ENCODE measurements around the gene TLK2. TPM values are rescaled to one million over a fixed set of nuclear protein-coding genes. Genes with fewer than 3 reads are reported as not detected.
A peak's percentile ranks its signal among the peaks of the same experiment; 100 is the strongest.

Gene TLK2
- total and polyA plus RNA-seq, 2 donors (not counting 3 experiments of a cell fraction or from before 2014, with no cell fraction given), result 30.7 to 40.7 TPM

- H2AFZ ChIP-seq (ENCODE audit: low read depth, low read length), result no peak overlapping the region
- H3K9me1 ChIP-seq (replicated peaks; ENCODE audit: control insufficient read depth, extremely low read depth, insufficient read depth, low read length), result no peaks in the 10 kb centered on the region
- no peaks in the 10 kb centered on the region for H4K20me1 ChIP-seq (replicated peaks; ENCODE audit: control insufficient read depth, extremely low read depth, insufficient read depth, low read length)
- peak overlapping the region; percentile 54 for H3K4me2 ChIP-seq (ENCODE audit: insufficient read depth, low read length)
- H3K9me3 ChIP-seq (replicated peaks; ENCODE audit: control insufficient read depth, insufficient read depth, low read length), result no peaks in the 10 kb centered on the region
- H3K36me3 ChIP-seq (ENCODE audit: control insufficient read depth in 2 of 2, extremely low read depth in 1 of 2, insufficient read depth in 2 of 2, low read length in 2 of 2), result peaks cover 2 to 3% of the 10 kb centered on the region in 2 experiments
- DNase-seq (ENCODE audit: low read depth, low spot score) (peak; percentile 55), FAIRE-seq (peak; percentile 87)
- ChIA-PET POLR2A (no interaction called here), CTCF (interaction anchor here (0.6 to 2.0 kb wide), 3 partner anchors 13 to 1157 kb away, joined by 3 to 13 read pairs (median 3); no protein-coding TSS in a partner anchor)
- intact Hi-C loops (cut with micrococcal nuclease), result no loop called here
- H3K4me3 ChIP-seq (replicated peaks in 1 of 3; ENCODE audit: insufficient read depth in 1 of 3, low read depth in 1 of 3, low read length in 3 of 3), result no peak overlapping the region
- TF ChIP-seq JUN (IDR thresholded peaks at IDR 0.05; ENCODE audit: borderline replicate concordance, insufficient read depth, insufficient read length, low read depth) (peak; percentile 73), FOS (IDR thresholded peaks at IDR 0.05; ENCODE audit: borderline replicate concordance, insufficient read depth, low read length) (peak; percentile 97), MAX (IDR thresholded peaks at IDR 0.05; ENCODE audit: insufficient read depth, insufficient read length) (no peak)
- H3K9ac ChIP-seq (replicated peaks; ENCODE audit: extremely low read depth, insufficient read depth, low read length), result peak overlapping the region; percentile 29
- peak overlapping the region; percentile 66 for H3K27ac ChIP-seq (ENCODE audit: insufficient read depth, low read depth, low read length)
- no peaks in the 10 kb centered on the region for H3K27me3 ChIP-seq (ENCODE audit: control insufficient read depth in 2 of 2, insufficient read depth in 2 of 2, low read length in 2 of 2)
- dilution Hi-C loops (cut with MboI; ENCODE audit: extremely low pct_ligation_motif_present, low sequenced_read_pairs), result no loop called here
- peaks cover 31% of the 10 kb centered on the region for H3K4me1 ChIP-seq (ENCODE audit: control insufficient read depth, extremely low read depth, insufficient read depth, low read length)
- BruUV-seq (replicated peaks), result no TSS peak
- H3K79me2 ChIP-seq (ENCODE audit: control insufficient read depth, insufficient read depth, low read length), result peaks cover 4% of the 10 kb centered on the region
Measured at GRCh38 chr17:62565817-62566216, 87.2 kb downstream of the TLK2 start.

- ChIA-PET POLR2A (no interaction called here), CTCF (interaction anchor here (1.6 kb wide), 1 partner anchor 14 kb away, joined by 4 read pairs; no protein-coding TSS in a partner anchor)
- Histone ChIP-seq H3K9me1 (replicated peaks; ENCODE audit: control insufficient read depth, extremely low read depth, insufficient read depth, low read length) (no peaks in the 10 kb centered on the region), H3K4me1 (ENCODE audit: control insufficient read depth, extremely low read depth, insufficient read depth, low read length) (peaks cover 28% of the 10 kb centered on the region), H4K20me1 (replicated peaks; ENCODE audit: control insufficient read depth, extremely low read depth, insufficient read depth, low read length) (no peaks in the 10 kb centered on the region), H2AFZ (ENCODE audit: low read depth, low read length) (no peak overlapping the region), H3K79me2 (ENCODE audit: control insufficient read depth, insufficient read depth, low read length) (peaks cover 4% of the 10 kb centered on the region), H3K9me3 (replicated peaks; ENCODE audit: control insufficient read depth, insufficient read depth, low read length) (no peaks in the 10 kb centered on the region), H3K36me3 (ENCODE audit: control insufficient read depth in 2 of 2, extremely low read depth in 1 of 2, insufficient read depth in 2 of 2, low read length in 2 of 2) (peaks cover 2 to 3% of the 10 kb centered on the region in 2 experiments), H3K27ac (ENCODE audit: insufficient read depth, low read depth, low read length) (no peak overlapping the region), H3K9ac (replicated peaks; ENCODE audit: extremely low read depth, insufficient read depth, low read length) (no peak overlapping the region), H3K4me2 (ENCODE audit: insufficient read depth, low read length) (no peak overlapping the region), H3K4me3 (replicated peaks in 1 of 3; ENCODE audit: insufficient read depth in 1 of 3, low read depth in 1 of 3, low read length in 3 of 3) (no peak overlapping the region), H3K27me3 (ENCODE audit: control insufficient read depth in 2 of 2, insufficient read depth in 2 of 2, low read length in 2 of 2) (no peaks in the 10 kb centered on the region)
- TF ChIP-seq CTCF (IDR thresholded peaks at IDR 0.05; ENCODE audit: extremely low read depth in 1 of 2, insufficient read depth in 1 of 2, low read depth in 1 of 2, low read length in 2 of 2) (no peak), EZH2 (IDR thresholded peaks at IDR 0.05; ENCODE audit: borderline replicate concordance, low read depth, low read length, severe bottlenecking) (no peak), MYC (IDR thresholded peaks at IDR 0.05; ENCODE audit: low read depth, low read length) (no peak), POLR2AphosphoS5 (IDR thresholded peaks at IDR 0.05; ENCODE audit: insufficient read depth, low read depth, low read length) (no peak), MAX (IDR thresholded peaks at IDR 0.05; ENCODE audit: insufficient read depth, insufficient read length) (no peak), FOS (IDR thresholded peaks at IDR 0.05; ENCODE audit: borderline replicate concordance, insufficient read depth, low read length) (no peak), JUN (IDR thresholded peaks at IDR 0.05; ENCODE audit: borderline replicate concordance, insufficient read depth, insufficient read length, low read depth) (no peak)
- intact Hi-C loops (cut with micrococcal nuclease) (no loop called here), dilution Hi-C loops (cut with MboI; ENCODE audit: extremely low pct_ligation_motif_present, low sequenced_read_pairs) (no loop called here)
- FAIRE-seq (no peak), DNase-seq (ENCODE audit: low read depth, low spot score) (no peak)
- no TSS peak for BruUV-seq (replicated peaks)
Measured at GRCh38 chr17:62566996-62567578, 88.5 kb downstream of the TLK2 start.

All from endothelial cell of umbilical vein (primary cell).